GM18498 (cell line): Measurements from ENCODE around the gene MYO15B.

Source experiments
- ATAC-seq: cut with Tn5 transposase; IDR thresholded peaks from one replicate; pipeline ENCODE4 v1.9.1; 2021; ENCODE audit warnings: mild to moderate bottlenecking, moderate library complexity; ENCODE audit not compliant: unreplicated experiment

The MYO15B gene

GRCh38 chr17:75587675-75588595 is at the start of gene MYO15B:
TSS of gene MYO15B (plus strand) at chr17:75587800. CDS start at chr17:75588058, 258 bp downstream.
- ATAC-seq = no peak

- ATAC-seq = no peak
Observed at GRCh38 chr17:75539967-75540729, 47.5 kb upstream of the MYO15B start.

GRCh38 chr17:75540923-75541503 is 46.6 kb upstream of the MYO15B start:
- no peak for ATAC-seq

- no peak for ATAC-seq
Observed at GRCh38 chr17:75542229-75542628, 45.4 kb upstream of the MYO15B start.

GRCh38 chr17:75542728-75543336 is 44.8 kb upstream of the MYO15B start:
- no peak for ATAC-seq

- ATAC-seq = no peak
Observed at GRCh38 chr17:75544250-75544649, 43.4 kb upstream of the MYO15B start.

- ATAC-seq = no peak
Observed at GRCh38 chr17:75546181-75546580, 41.4 kb upstream of the MYO15B start.

GRCh38 chr17:75547091-75547490 is 40.5 kb upstream of the MYO15B start:
- ATAC-seq = no peak

- ATAC-seq = no peak
Observed at GRCh38 chr17:75548813-75549212, 38.8 kb upstream of the MYO15B start.

- no peak for ATAC-seq
Observed at GRCh38 chr17:75549246-75550138, 38.1 kb upstream of the MYO15B start.

GRCh38 chr17:75550139-75550465 is 37.5 kb upstream of the MYO15B start:
- no peak for ATAC-seq

- ATAC-seq = no peak
Observed at GRCh38 chr17:75551266-75551665, 36.3 kb upstream of the MYO15B start.

- no peak for ATAC-seq
Observed at GRCh38 chr17:75552425-75553294, 34.9 kb upstream of the MYO15B start.

- no peak for ATAC-seq
Observed at GRCh38 chr17:75553295-75554110, 34.1 kb upstream of the MYO15B start.

- ATAC-seq = no peak
Observed at GRCh38 chr17:75555679-75556153, 31.9 kb upstream of the MYO15B start.

GRCh38 chr17:75557075-75557851 is 30.3 kb upstream of the MYO15B start:
- ATAC-seq = no peak

GRCh38 chr17:75557852-75558665 is 29.5 kb upstream of the MYO15B start:
- no peak for ATAC-seq
